HG02642 (cell line): ENCODE measurements around the gene AGRP.

ENCODE experiments used
- ATAC-seq: cut with Tn5 transposase; IDR thresholded peaks from one replicate; pipeline ENCODE4 v1.9.1; 2021; ENCODE audit warnings: mild to moderate bottlenecking; ENCODE audit not compliant: unreplicated experiment, poor library complexity

Gene AGRP

GRCh38 chr16:67447508-67448076 lies 35.8 kb downstream of the AGRP start:
- no peak for ATAC-seq

- no peak for ATAC-seq
Measured at GRCh38 chr16:67446968-67447507, 36.3 kb downstream of the AGRP start.

GRCh38 chr16:67445913-67446907 lies 37.1 kb downstream of the AGRP start:
- ATAC-seq, result no peak

- no peak for ATAC-seq
Measured at GRCh38 chr16:67445441-67445912, 37.9 kb downstream of the AGRP start.

- no peak for ATAC-seq
Measured at GRCh38 chr16:67445126-67445426, 38.3 kb downstream of the AGRP start.

- no peak for ATAC-seq
Measured at GRCh38 chr16:67444259-67445125, 38.9 kb downstream of the AGRP start.

GRCh38 chr16:67443265-67443664 lies 40.1 kb downstream of the AGRP start:
- ATAC-seq, result no peak

GRCh38 chr16:67442581-67443255 lies 40.6 kb downstream of the AGRP start:
- no peak for ATAC-seq

- ATAC-seq, result no peak
Measured at GRCh38 chr16:67441907-67442306, 41.4 kb downstream of the AGRP start.

- ATAC-seq, result no peak
Measured at GRCh38 chr16:67441271-67441753, 42.0 kb downstream of the AGRP start.

GRCh38 chr16:67438824-67439393 lies 44.4 kb downstream of the AGRP start:
- no peak for ATAC-seq

- no peak for ATAC-seq
Measured at GRCh38 chr16:67438098-67438791, 45.1 kb downstream of the AGRP start.

GRCh38 chr16:67437513-67437912 lies 45.8 kb downstream of the AGRP start:
- ATAC-seq, result no peak

GRCh38 chr16:67436640-67437193 lies 46.6 kb downstream of the AGRP start:
- ATAC-seq, result no peak

- no peak for ATAC-seq
Measured at GRCh38 chr16:67435758-67436164, 47.6 kb downstream of the AGRP start.

GRCh38 chr16:67433131-67433719 lies 50.1 kb downstream of the AGRP start:
- ATAC-seq, result no peak
